K562 (cell line): ENCODE results near the gene MATCAP1. TPM values are rescaled to one million over a fixed set of nuclear protein-coding genes. Genes with fewer than 3 reads are reported as not detected.

ENCODE experiments used
- ATF7 ChIP-seq: fragments of 450-650 bp; IDR thresholded peaks from 2 replicates; pipeline ENCODE4 v1.7.1; 2014; ENCODE audit warnings: mild to moderate bottlenecking, moderate library complexity
- EP300 ChIP-seq: IDR thresholded peaks from 2 replicates; pipeline ENCODE4 v1.6.1; 2012; ENCODE audit warnings: low read length, improper control_type of control experiment
- HEY1 ChIP-seq: fragments of 250-450 bp; sonication (Bioruptor Pico); IDR thresholded peaks from 2 replicates; pipeline ENCODE4 v1.5.0; 2020; ENCODE audit warnings: mild to moderate bottlenecking, moderate library complexity, borderline replicate concordance
- NCOA4 ChIP-seq: fragments of 450-650 bp; IDR thresholded peaks from 2 replicates; pipeline ENCODE4 v1.6.1; 2018; ENCODE audit warnings: mild to moderate bottlenecking; ENCODE audit not compliant: partially characterized antibody
- NFATC3 ChIP-seq: fragments of 450-650 bp; IDR thresholded peaks from 2 replicates; pipeline ENCODE4 v1.6.1; 2017; ENCODE audit warnings: mild to moderate bottlenecking
- NRF1 ChIP-seq, 2 experiments: fragments of 450-650 bp; IDR thresholded peaks in 1 of 2; conservative IDR thresholded peaks in 1 of 2; 2 replicates each; pipeline ENCODE4 v1.6.1; 2014; ENCODE audit warnings: mild to moderate bottlenecking in 2 of 2
- PBX2 ChIP-seq, 2 experiments: IDR thresholded peaks in 1 of 2; conservative IDR thresholded peaks in 1 of 2; 2 replicates each; pipeline ENCODE4 v1.6.1; 2016; ENCODE audit warnings: low read depth in 2 of 2, mild to moderate bottlenecking in 1 of 2, missing compliant biosample characterization in 1 of 2, missing genetic modification characterization in 1 of 2, moderate library complexity in 1 of 2
- USF1 ChIP-seq: sonication (generic); formaldehyde crosslinking; IDR thresholded peaks from 2 replicates; pipeline ENCODE4 v1.9.0; 2022; ENCODE audit warnings: mild to moderate bottlenecking, missing genetic modification reagents
- polyA plus RNA-seq, 8 experiments: library from polyadenylated mRNA; depleted of rRNA in 4 of 8; stranded (reverse) in 5 of 8; unstranded in 3 of 8; fragments of >200 nt; fragmentation: Nextera tagmentation in 2 of 8; fragmentation: Illumina TruSeq in 1 of 8; extraction: Ambion mirVana in 2 of 8; extraction: Trizol in 1 of 8; gene quantifications; 2 replicates each; pipeline versions ENCODE4 v1.2.1 to v1.2.3, GENCODE V29; 2011 to 2014; ENCODE audit warnings: inconsistent platforms in 1 of 8, missing spikeins in 1 of 8
- total RNA-seq, 7 experiments: library from RNA; depleted of rRNA in 6 of 7; stranded (reverse); fragments of >200 nt in 6 of 7; fragmentation: Illumina TruSeq in 2 of 7; extraction: Trizol in 2 of 7; gene quantifications; 2 replicates each; pipeline versions ENCODE4 v1.2.1 to v1.2.3, GENCODE V29; 2011 to 2021; ENCODE audit warnings: low replicate concordance in 1 of 7
- TF ChIP-seq, protein P1 (sequence below): fragments of 250-450 bp; sonication (Bioruptor Pico); IDR thresholded peaks from 2 replicates; pipeline ENCODE4 v1.5.0; 2022; ENCODE audit warnings: mild to moderate bottlenecking
- TF ChIP-seq, protein P2 (sequence below): sonication (generic); formaldehyde crosslinking; IDR thresholded peaks from 2 replicates; pipeline ENCODE4 v1.8.0; 2023; ENCODE audit warnings: mild to moderate bottlenecking, missing genetic modification reagents

MATCAP1 gene
- total and polyA plus RNA-seq, 9 of the 15 experiments (the other 6 are each of a cell fraction or from before 2014, with no cell fraction given) = 3.4 to 20.5 (median 10.3) TPM

GRCh38 chr16:67155295-67156142 is 28.2 kb downstream of the MATCAP1 start (continued):
- TF ChIP-seq, protein P1, sequence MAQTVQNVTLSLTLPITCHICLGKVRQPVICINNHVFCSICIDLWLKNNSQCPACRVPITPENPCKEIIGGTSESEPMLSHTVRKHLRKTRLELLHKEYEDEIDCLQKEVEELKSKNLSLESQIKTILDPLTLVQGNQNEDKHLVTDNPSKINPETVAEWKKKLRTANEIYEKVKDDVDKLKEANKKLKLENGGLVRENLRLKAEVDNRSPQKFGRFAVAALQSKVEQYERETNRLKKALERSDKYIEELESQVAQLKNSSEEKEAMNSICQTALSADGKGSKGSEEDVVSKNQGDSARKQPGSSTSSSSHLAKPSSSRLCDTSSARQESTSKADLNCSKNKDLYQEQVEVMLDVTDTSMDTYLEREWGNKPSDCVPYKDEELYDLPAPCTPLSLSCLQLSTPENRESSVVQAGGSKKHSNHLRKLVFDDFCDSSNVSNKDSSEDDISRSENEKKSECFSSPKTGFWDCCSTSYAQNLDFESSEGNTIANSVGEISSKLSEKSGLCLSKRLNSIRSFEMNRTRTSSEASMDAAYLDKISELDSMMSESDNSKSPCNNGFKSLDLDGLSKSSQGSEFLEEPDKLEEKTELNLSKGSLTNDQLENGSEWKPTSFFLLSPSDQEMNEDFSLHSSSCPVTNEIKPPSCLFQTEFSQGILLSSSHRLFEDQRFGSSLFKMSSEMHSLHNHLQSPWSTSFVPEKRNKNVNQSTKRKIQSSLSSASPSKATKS = no peak
- TF ChIP-seq NFATC3 (no peak), NCOA4 (no peak), NRF1 (conservative IDR thresholded peaks at IDR 0.05 in 1 of 2, IDR thresholded peaks at IDR 0.05 in 1 of 2) (peak; percentile 70 to 77), ATF7 (peak; percentile 58), EP300 (0 out of 2 replicates have a peak, but pooled peaks have one; percentile 3), HEY1 (CRISPR knock-in tag) (no peak), PBX2 (CRISPR knock-in tag; IDR thresholded peaks at IDR 0.05; ENCODE audit: low read depth) (no peak), PBX2 (tag; conservative IDR thresholded peaks at IDR 0.05; ENCODE audit: low read depth) (no peak), USF1 (CRISPR knock-in tag) (0 out of 2 replicates have a peak, but pooled peaks have one; percentile 15)
- TF ChIP-seq, protein P2, sequence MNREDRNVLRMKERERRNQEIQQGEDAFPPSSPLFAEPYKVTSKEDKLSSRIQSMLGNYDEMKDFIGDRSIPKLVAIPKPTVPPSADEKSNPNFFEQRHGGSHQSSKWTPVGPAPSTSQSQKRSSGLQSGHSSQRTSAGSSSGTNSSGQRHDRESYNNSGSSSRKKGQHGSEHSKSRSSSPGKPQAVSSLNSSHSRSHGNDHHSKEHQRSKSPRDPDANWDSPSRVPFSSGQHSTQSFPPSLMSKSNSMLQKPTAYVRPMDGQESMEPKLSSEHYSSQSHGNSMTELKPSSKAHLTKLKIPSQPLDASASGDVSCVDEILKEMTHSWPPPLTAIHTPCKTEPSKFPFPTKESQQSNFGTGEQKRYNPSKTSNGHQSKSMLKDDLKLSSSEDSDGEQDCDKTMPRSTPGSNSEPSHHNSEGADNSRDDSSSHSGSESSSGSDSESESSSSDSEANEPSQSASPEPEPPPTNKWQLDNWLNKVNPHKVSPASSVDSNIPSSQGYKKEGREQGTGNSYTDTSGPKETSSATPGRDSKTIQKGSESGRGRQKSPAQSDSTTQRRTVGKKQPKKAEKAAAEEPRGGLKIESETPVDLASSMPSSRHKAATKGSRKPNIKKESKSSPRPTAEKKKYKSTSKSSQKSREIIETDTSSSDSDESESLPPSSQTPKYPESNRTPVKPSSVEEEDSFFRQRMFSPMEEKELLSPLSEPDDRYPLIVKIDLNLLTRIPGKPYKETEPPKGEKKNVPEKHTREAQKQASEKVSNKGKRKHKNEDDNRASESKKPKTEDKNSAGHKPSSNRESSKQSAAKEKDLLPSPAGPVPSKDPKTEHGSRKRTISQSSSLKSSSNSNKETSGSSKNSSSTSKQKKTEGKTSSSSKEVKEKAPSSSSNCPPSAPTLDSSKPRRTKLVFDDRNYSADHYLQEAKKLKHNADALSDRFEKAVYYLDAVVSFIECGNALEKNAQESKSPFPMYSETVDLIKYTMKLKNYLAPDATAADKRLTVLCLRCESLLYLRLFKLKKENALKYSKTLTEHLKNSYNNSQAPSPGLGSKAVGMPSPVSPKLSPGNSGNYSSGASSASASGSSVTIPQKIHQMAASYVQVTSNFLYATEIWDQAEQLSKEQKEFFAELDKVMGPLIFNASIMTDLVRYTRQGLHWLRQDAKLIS = no peak
